TTC549 (cell line): ENCODE results near the gene NTM.

Experiments
- FAIRE-seq: peaks from 2 replicates; lab custom pipeline; 2012; peaks lifted over from hg19 to GRCh38; lab: Jason Lieb, UNC

NTM gene

GRCh38 chr11:132088551-132088950 is 718.1 kb downstream of the NTM start:
- FAIRE-seq = no peak

GRCh38 chr11:132093536-132094259 is 723.3 kb downstream of the NTM start:
- no peak for FAIRE-seq

- no peak for FAIRE-seq
Measured at GRCh38 chr11:132094598-132094997, 724.2 kb downstream of the NTM start.

- FAIRE-seq = no peak
Measured at GRCh38 chr11:132095230-132096131, 725.1 kb downstream of the NTM start.

- FAIRE-seq = no peak
Measured at GRCh38 chr11:132096132-132096825, 725.9 kb downstream of the NTM start.

GRCh38 chr11:132099692-132100091 is 729.3 kb downstream of the NTM start:
- FAIRE-seq = no peak

- no peak for FAIRE-seq
Measured at GRCh38 chr11:132100583-132100982, 730.2 kb downstream of the NTM start.

GRCh38 chr11:132101881-132102280 is 731.5 kb downstream of the NTM start:
- no peak for FAIRE-seq

- FAIRE-seq = no peak
Measured at GRCh38 chr11:132103021-132103420, 732.6 kb downstream of the NTM start.

GRCh38 chr11:132106096-132106982 is 735.9 kb downstream of the NTM start:
- FAIRE-seq = no peak

- FAIRE-seq = no peak
Measured at GRCh38 chr11:132111316-132111715, 740.9 kb downstream of the NTM start.

- no peak for FAIRE-seq
Measured at GRCh38 chr11:132111838-132112237, 741.4 kb downstream of the NTM start.

- FAIRE-seq = no peak
Measured at GRCh38 chr11:132112846-132113245, 742.4 kb downstream of the NTM start.

- no peak for FAIRE-seq
Measured at GRCh38 chr11:132114185-132114584, 743.8 kb downstream of the NTM start.

GRCh38 chr11:132114743-132115142 is 744.3 kb downstream of the NTM start:
- no peak for FAIRE-seq

GRCh38 chr11:132115454-132115853 is 745.0 kb downstream of the NTM start:
- FAIRE-seq = no peak

GRCh38 chr11:132116516-132116915 is 746.1 kb downstream of the NTM start:
- no peak for FAIRE-seq

GRCh38 chr11:132118661-132119060 is 748.2 kb downstream of the NTM start:
- FAIRE-seq = no peak

- no peak for FAIRE-seq
Measured at GRCh38 chr11:132119573-132119972, 749.2 kb downstream of the NTM start.

GRCh38 chr11:132122735-132123134 is 752.3 kb downstream of the NTM start:
- no peak for FAIRE-seq

- no peak for FAIRE-seq
Measured at GRCh38 chr11:132123449-132123848, 753.0 kb downstream of the NTM start.
